Progenitor cell of endocrine pancreas (in vitro differentiated cells): ENCODE data around the gene KRT76. TPM values are rescaled to one million over a fixed set of nuclear protein-coding genes. Genes with fewer than 3 reads are reported as not detected.

Source experiments
- DNase-seq: peaks from one replicate; pipeline ENCODE4 v3.0.0; 2021; ENCODE audit warnings: low spot score; ENCODE audit not compliant: unreplicated experiment
- H3K27ac Mint-ChIP-seq: 2 replicates; pipeline ENCODE4 v1.8.0; 2021; ENCODE audit warnings: mild to moderate bottlenecking, moderate library complexity, mixed read lengths
- H3K27me3 Mint-ChIP-seq: 2 replicates; pipeline ENCODE4 v1.8.0; 2021; ENCODE audit warnings: mixed read lengths
- H3K36me3 Mint-ChIP-seq: 2 replicates; pipeline ENCODE4 v1.8.0; 2022; ENCODE audit warnings: mixed read lengths; ENCODE audit not compliant: insufficient read depth
- H3K4me1 Mint-ChIP-seq: 2 replicates; pipeline ENCODE4 v1.8.0; 2021; ENCODE audit warnings: low read depth, mixed read lengths
- H3K4me3 Mint-ChIP-seq: 2 replicates; pipeline ENCODE4 v1.8.0; 2021; ENCODE audit warnings: low read depth, mild to moderate bottlenecking, moderate library complexity, mixed read lengths
- H3K9me3 Mint-ChIP-seq: 2 replicates; pipeline ENCODE4 v1.8.0; 2021; ENCODE audit warnings: low read depth, mixed read lengths
- CTCF ChIP-seq: fragments of 200-600 bp; sonication (generic); IDR thresholded peaks from one replicate; pipeline ENCODE4 v1.5.0; 2021; ENCODE audit warnings: antibody characterized with exemption, mild to moderate bottlenecking; ENCODE audit not compliant: unreplicated experiment
- total RNA-seq: library from RNA; stranded (reverse); gene quantifications from 2 replicates; pipeline ENCODE4 v1.2.1, GENCODE V29; 2021

Gene KRT76
- total RNA-seq, 1 donor from 2014 or later = not detected

DNA sequence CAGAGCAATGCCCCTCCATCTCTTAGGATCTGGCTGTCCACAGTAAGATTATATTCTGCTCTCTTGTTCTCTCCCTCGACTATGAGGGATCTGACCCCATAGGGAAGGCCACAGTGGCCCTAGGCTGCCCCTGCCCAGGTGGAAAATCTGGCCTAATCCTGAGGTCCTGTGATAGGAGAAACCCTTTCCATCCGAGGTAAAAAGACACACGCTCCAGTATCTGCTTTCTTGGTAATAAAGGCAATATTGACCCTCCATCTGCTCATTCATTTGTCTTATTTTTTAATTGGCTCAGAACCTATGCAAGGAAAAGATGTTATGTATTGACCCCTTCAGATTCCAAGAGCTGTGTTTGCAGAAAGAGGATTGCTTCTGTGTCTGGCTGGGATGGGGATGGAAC lies 9.7 kb downstream of the KRT76 start:
- peaks cover 68% of the 10 kb centered on the region for H3K27me3 Mint-ChIP-seq
- DNase-seq = no peak
- no peak overlapping the region for H3K27ac Mint-ChIP-seq
- H3K9me3 Mint-ChIP-seq = no peaks in the 10 kb centered on the region
- no peaks in the 10 kb centered on the region for H3K36me3 Mint-ChIP-seq
- H3K4me3 Mint-ChIP-seq = no peak overlapping the region
- TF ChIP-seq CTCF = no peak
- H3K4me1 Mint-ChIP-seq = no peaks in the 10 kb centered on the region

DNA sequence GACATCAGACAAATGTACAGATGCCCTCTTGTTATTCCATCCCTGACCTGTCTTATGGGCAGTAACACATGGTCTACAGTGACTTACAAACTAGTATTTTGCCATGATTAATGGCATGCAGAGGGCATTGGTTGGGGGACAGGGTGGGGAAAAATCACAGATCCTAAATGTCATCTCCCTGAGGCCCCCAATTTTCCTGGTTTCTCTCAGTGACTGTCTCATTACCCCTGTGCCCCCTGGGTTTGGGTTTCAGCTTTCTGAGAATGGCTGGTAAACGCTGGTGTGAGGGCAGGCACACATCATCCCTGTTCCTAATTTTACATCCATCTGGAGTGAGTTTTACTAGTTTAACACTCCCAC lies 10.1 kb downstream of the KRT76 start:
- Mint-ChIP-seq H3K27ac (no peak overlapping the region), H3K4me1 (no peaks in the 10 kb centered on the region), H3K9me3 (no peaks in the 10 kb centered on the region), H3K36me3 (no peaks in the 10 kb centered on the region), H3K4me3 (no peak overlapping the region), H3K27me3 (peaks cover 64% of the 10 kb centered on the region)
- no peak for DNase-seq
- no peak for TF ChIP-seq CTCF

DNA sequence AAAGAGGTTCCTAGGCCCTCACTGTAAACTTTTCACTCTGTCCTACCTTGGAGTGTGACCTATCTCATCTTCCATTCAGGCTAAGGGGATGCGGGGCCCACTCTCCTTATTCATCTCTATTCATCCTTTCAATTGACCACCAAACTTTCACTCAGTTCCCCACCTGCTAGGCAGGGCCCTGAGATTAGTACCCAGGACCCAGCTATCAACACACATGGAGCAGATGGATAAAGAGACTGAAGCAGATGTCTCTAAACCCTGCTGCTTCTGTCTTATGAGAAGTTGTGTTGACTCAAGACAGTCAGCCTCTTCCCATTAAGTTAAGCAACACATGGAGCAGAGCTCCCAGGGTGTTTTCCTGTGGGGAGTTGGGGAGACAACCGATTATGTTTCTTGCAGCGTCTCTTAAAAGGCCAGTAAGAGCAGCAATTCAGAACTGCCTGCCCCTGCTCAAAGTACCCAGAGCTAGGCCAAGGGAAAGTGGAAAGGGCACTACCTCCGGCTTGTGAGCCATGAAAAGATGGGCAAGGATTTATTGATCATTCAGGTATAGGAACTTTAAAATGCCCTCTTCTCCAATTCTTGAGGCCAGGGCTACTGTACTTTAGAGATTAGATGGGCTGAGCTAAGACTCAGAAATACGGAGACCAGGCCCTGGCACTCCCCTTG lies 10.7 kb downstream of the KRT76 start:
- no peaks in the 10 kb centered on the region for H3K36me3 Mint-ChIP-seq
- no peak overlapping the region for H3K27ac Mint-ChIP-seq
- H3K9me3 Mint-ChIP-seq = peaks cover 2% of the 10 kb centered on the region
- no peak overlapping the region for H3K4me3 Mint-ChIP-seq
- H3K4me1 Mint-ChIP-seq = no peaks in the 10 kb centered on the region
- no peak for DNase-seq
- peaks cover 59% of the 10 kb centered on the region for H3K27me3 Mint-ChIP-seq
- TF ChIP-seq CTCF = no peak

DNA sequence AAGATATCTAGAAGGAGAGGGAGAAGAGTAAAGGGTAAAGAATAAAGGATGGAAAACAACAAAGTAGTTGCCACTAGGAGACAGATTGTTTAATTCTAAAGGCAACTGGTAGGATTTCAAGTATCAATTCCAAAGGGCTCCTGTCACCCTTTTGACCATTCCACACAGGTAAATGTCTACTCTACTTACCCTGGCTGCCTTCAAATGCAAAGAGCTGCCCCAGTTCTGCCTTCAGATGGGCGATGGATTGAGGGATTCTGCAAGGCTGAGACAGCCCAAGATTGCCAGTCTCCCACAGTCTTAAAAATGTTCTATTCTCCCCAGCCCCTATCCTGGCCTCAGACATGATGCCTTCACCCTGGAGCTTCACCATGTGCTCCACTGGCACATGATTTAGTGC lies 11.4 kb downstream of the KRT76 start:
- no peaks in the 10 kb centered on the region for H3K36me3 Mint-ChIP-seq
- H3K4me1 Mint-ChIP-seq = no peaks in the 10 kb centered on the region
- peaks cover 6% of the 10 kb centered on the region for H3K9me3 Mint-ChIP-seq
- no peak overlapping the region for H3K4me3 Mint-ChIP-seq
- H3K27ac Mint-ChIP-seq = no peak overlapping the region
- TF ChIP-seq CTCF = no peak
- peaks cover 51% of the 10 kb centered on the region for H3K27me3 Mint-ChIP-seq
- DNase-seq = no peak

DNA sequence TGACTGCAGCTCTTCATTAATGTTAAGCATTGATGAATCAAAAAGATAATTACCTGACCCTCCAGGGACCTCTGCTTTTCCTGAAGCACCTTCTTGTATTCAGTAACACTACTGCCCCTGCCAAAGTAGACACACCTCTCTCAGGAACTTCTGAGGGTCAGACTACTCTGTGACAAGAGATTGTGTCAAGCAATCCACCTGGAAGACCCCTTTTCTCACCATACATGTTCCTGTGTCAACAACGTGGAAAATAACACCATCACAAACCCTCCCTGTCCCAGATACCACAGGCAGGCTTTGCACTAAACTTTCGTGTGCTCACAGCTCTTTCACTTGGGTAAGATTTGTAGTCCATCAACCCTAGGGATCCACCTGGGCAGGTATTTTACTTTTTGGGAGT lies 13.2 kb downstream of the KRT76 start:
- H3K4me1 Mint-ChIP-seq = no peaks in the 10 kb centered on the region
- peaks cover 48% of the 10 kb centered on the region for H3K27me3 Mint-ChIP-seq
- TF ChIP-seq CTCF = no peak
- no peaks in the 10 kb centered on the region for H3K36me3 Mint-ChIP-seq
- no peak overlapping the region for H3K27ac Mint-ChIP-seq
- no peak overlapping the region for H3K4me3 Mint-ChIP-seq
- peaks cover 11% of the 10 kb centered on the region for H3K9me3 Mint-ChIP-seq
- DNase-seq = no peak
